ENCODE measurements around the gene PIK3CD. TPM values are rescaled to one million over a fixed set of nuclear protein-coding genes. Genes with fewer than 3 reads are reported as not detected.
"Not testable (repeated sequence)": the region's sequence is repeated elsewhere in the genome, so short reads cannot be mapped to it uniquely, and the experiment has no call there.

The PIK3CD gene
- total and polyA plus RNA-seq, 2 of the 8 experiments (the other 6 are each of a cell fraction or from before 2014, with no cell fraction given), result 20.6 to 24.1 TPM

DNA sequence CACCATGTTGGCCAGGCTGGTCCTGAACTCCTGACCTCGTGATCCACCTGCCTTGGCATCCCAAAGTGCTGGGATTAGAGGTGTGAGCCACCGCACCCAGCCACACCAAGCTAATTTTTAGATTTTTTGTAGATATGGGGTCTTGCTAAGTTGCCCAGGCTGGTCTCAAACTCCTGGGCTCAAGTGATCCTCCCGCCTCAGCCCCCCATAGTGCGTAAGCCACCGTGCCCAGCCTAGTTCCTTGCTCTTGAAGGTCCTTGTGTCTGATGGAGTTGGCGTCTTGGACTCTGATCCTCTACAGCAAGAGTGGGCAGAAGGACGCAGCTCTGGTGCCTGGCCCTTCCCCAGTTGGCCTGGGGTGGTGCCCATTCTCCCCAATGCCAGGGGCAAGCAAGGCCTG is 24.6 kb downstream of the PIK3CD start:
- H3K9me3 ChIP-seq (ENCODE audit: insufficient read depth in 2 of 2, low read depth in 1 of 2, low read length in 1 of 2); DNase-seq (ENCODE audit: low read depth in 1 of 2, low spot score in 2 of 2); H2BK5ac ChIP-seq (ENCODE audit: low read depth, low read length); H3K36me3 ChIP-seq (ENCODE audit: control insufficient read depth in 2 of 4, insufficient read depth in 4 of 4, low read length in 3 of 4); H3K4ac ChIP-seq (replicated peaks; ENCODE audit: insufficient read length, low read depth, low read length); H3K56ac ChIP-seq (replicated peaks; ENCODE audit: insufficient read length, low read depth, low read length); H4K91ac ChIP-seq (replicated peaks; ENCODE audit: insufficient read length, low read length); H2BK120ac ChIP-seq (replicated peaks; ENCODE audit: low read depth, low read length); H2BK15ac ChIP-seq (ENCODE audit: low read length); H2BK20ac ChIP-seq (ENCODE audit: low read length); H3K79me1 ChIP-seq (ENCODE audit: low read depth, low read length); H4K20me1 ChIP-seq (replicated peaks in 1 of 2; ENCODE audit: control insufficient read depth in 1 of 2, insufficient read depth in 2 of 2, low read length in 2 of 2); H3K23ac ChIP-seq (ENCODE audit: insufficient read length); H2AFZ ChIP-seq (ENCODE audit: low read length); FAIRE-seq; H3K23me2 ChIP-seq (ENCODE audit: low read depth, low read length); H3K4me2 ChIP-seq (ENCODE audit: insufficient read depth in 1 of 2, low read depth in 2 of 2, low read length in 2 of 2); H4K8ac ChIP-seq (ENCODE audit: extremely low read depth, insufficient read depth, low read length); H3K9ac ChIP-seq (replicated peaks in 1 of 4; ENCODE audit: extremely low read depth in 1 of 4, low read depth in 3 of 4, low read length in 3 of 4); H3K27me3 ChIP-seq (replicated peaks in 1 of 4; ENCODE audit: control insufficient read depth in 3 of 4, extremely low read depth in 1 of 4, insufficient read depth in 3 of 4, low read length in 3 of 4); H3K14ac ChIP-seq (ENCODE audit: insufficient read length); H3K79me2 ChIP-seq (ENCODE audit: control insufficient read depth in 1 of 2, insufficient read depth in 2 of 2, low read length in 2 of 2); H4K5ac ChIP-seq (ENCODE audit: insufficient read length, low read depth, low read length); H3K18ac ChIP-seq (ENCODE audit: extremely low read depth, low read length); H3K4me1 ChIP-seq (replicated peaks in 1 of 4; ENCODE audit: control insufficient read depth in 3 of 4, insufficient read depth in 4 of 4, low read length in 3 of 4); H3K27ac ChIP-seq (ENCODE audit: low read depth, low read length); H2BK12ac ChIP-seq (ENCODE audit: low read depth, low read length); H3K4me3 ChIP-seq (ENCODE audit: extremely low read depth in 1 of 4, insufficient read depth in 2 of 4, low read depth in 3 of 4, low read length in 4 of 4); H2AK5ac ChIP-seq (ENCODE audit: low read depth, low read length): not testable (repeated sequence)
- ChIA-PET CTCF (ENCODE audit: partially characterized antibody) (interaction anchor here (0.7 to 0.9 kb wide), 3 partner anchors 11 to 45 kb away, joined by 3 read pairs; no protein-coding TSS in a partner anchor), POLR2A (ENCODE audit: partially characterized antibody) (interaction anchor here (1.4 kb wide), 1 partner anchor 10 kb away, joined by 3 read pairs; no protein-coding TSS in a partner anchor)
- WGBS, 2 experiments (ENCODE audit: extremely low coverage in 1 of 2, insufficient coverage in 1 of 2, insufficient read length in 1 of 2, insufficient replicate concordance in 2 of 2, low coverage in 1 of 2, low lambda C conversion rate in 2 of 2, missing lambda C conversion rate in 1 of 2), result 91% methylated on average over 7 of the region's 7 CpGs; no CpG with 5 or more reads in 1 of the 2 experiments

Measured in H1 (cell line).